HepG2 (cell line): ENCODE results near the gene DPP6.

Experiments used
- CREM ChIP-seq, 2 experiments: sonication (generic) in 1 of 2; formaldehyde crosslinking in 1 of 2; IDR thresholded peaks; 2 replicates each; pipeline versions ENCODE4 v1.4.0 to v1.6.1; 2016 to 2020; ENCODE audit warnings: antibody characterized with exemption in 1 of 2, mild to moderate bottlenecking in 1 of 2, missing genetic modification reagents in 1 of 2
- DNMT1 ChIP-seq: sonication (generic); formaldehyde crosslinking; IDR thresholded peaks from 2 replicates; pipeline ENCODE4 v1.5.1; 2020; ENCODE audit warnings: mild to moderate bottlenecking, missing genetic modification reagents
- POLR2A ChIP-seq, 2 experiments: IDR thresholded peaks; 2 replicates each; pipeline ENCODE4 v1.6.1; 2011; ENCODE audit warnings: low read depth in 2 of 2, low read length in 2 of 2, mild to moderate bottlenecking in 1 of 2, moderate library complexity in 1 of 2; ENCODE audit not compliant: insufficient read depth in 1 of 2
- TF ChIP-seq, protein P1 (sequence below): sonication (generic); formaldehyde crosslinking; IDR thresholded peaks from 2 replicates; pipeline ENCODE4 v1.5.0; 2020; ENCODE audit warnings: mild to moderate bottlenecking, missing genetic modification reagents, moderate library complexity

DNA sequence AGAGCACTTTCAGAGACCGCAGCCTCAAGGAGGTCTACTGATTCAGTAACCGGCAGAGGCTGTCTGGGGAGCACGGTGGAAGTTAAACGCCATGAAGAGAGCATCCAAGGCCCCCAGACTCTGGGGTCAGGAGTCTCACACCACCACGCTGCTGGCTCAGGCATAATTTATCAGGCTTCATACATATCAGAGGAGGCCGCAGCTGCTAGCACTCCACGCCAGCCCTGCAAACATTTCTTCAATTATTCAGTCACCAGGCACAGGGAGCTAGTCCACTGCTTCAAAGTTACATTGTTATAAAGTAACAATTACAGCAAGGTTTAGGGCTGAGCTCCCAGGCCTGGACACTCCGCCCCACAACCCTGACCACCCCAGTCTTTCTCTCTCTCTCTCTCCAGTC is 852.9 kb downstream of the DPP6 start:
- no peak for TF ChIP-seq DNMT1 (CRISPR knock-in tag)
- TF ChIP-seq, protein P1, sequence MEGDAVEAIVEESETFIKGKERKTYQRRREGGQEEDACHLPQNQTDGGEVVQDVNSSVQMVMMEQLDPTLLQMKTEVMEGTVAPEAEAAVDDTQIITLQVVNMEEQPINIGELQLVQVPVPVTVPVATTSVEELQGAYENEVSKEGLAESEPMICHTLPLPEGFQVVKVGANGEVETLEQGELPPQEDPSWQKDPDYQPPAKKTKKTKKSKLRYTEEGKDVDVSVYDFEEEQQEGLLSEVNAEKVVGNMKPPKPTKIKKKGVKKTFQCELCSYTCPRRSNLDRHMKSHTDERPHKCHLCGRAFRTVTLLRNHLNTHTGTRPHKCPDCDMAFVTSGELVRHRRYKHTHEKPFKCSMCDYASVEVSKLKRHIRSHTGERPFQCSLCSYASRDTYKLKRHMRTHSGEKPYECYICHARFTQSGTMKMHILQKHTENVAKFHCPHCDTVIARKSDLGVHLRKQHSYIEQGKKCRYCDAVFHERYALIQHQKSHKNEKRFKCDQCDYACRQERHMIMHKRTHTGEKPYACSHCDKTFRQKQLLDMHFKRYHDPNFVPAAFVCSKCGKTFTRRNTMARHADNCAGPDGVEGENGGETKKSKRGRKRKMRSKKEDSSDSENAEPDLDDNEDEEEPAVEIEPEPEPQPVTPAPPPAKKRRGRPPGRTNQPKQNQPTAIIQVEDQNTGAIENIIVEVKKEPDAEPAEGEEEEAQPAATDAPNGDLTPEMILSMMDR (CRISPR knock-in tag): no peak
- TF ChIP-seq POLR2A (IDR thresholded peaks at IDR 0.05; ENCODE audit: insufficient read depth in 1 of 2, low read depth in 2 of 2, low read length in 2 of 2): no peak
- TF ChIP-seq CREM (IDR thresholded peaks at IDR 0.05): no peak
- no peak for TF ChIP-seq CREM (CRISPR knock-in tag; IDR thresholded peaks at IDR 0.05)
